Measurements from ENCODE around the gene RAP2A.

RAP2A gene

GRCh38 chr13:97493456-97493855, 59.5 kb downstream of the RAP2A start:
- Histone ChIP-seq H3K4me2 (no peak overlapping the region), H3K4me3 (IDR thresholded peaks at IDR 0.05; ENCODE audit: insufficient read depth, low read depth, low read length) (no peak overlapping the region), H3K27me3 (ENCODE audit: insufficient read depth, low read depth) (no peaks in the 10 kb centered on the region), H3K27ac (no peak overlapping the region), H3K9ac (no peak overlapping the region), H3K79me2 (ENCODE audit: insufficient read depth, low read depth) (no peaks in the 10 kb centered on the region), H3K36me3 (ENCODE audit: insufficient read depth) (no peaks in the 10 kb centered on the region), H4K20me1 (ENCODE audit: insufficient read depth) (no peaks in the 10 kb centered on the region), H2AFZ (ENCODE audit: low read depth) (no peak overlapping the region), H3K4me1 (ENCODE audit: low read depth, poor library complexity, severe bottlenecking) (no peaks in the 10 kb centered on the region)
- no peak for TF ChIP-seq CTCF (conservative IDR thresholded peaks at IDR 0.05; ENCODE audit: low read depth, low read length)

GRCh38 chr13:97495678-97496077, 61.7 kb downstream of the RAP2A start:
- Histone ChIP-seq H2AFZ (ENCODE audit: low read depth) (no peak overlapping the region), H3K27ac (no peak overlapping the region), H3K36me3 (ENCODE audit: insufficient read depth) (no peaks in the 10 kb centered on the region), H3K4me2 (no peak overlapping the region), H3K4me3 (IDR thresholded peaks at IDR 0.05; ENCODE audit: insufficient read depth, low read depth, low read length) (no peak overlapping the region), H3K79me2 (ENCODE audit: insufficient read depth, low read depth) (no peaks in the 10 kb centered on the region), H3K4me1 (ENCODE audit: low read depth, poor library complexity, severe bottlenecking) (no peaks in the 10 kb centered on the region), H3K27me3 (ENCODE audit: insufficient read depth, low read depth) (no peaks in the 10 kb centered on the region), H3K9ac (no peak overlapping the region), H4K20me1 (ENCODE audit: insufficient read depth) (no peaks in the 10 kb centered on the region)
- TF ChIP-seq CTCF (conservative IDR thresholded peaks at IDR 0.05; ENCODE audit: low read depth, low read length), result no peak

- Histone ChIP-seq H2AFZ (ENCODE audit: low read depth) (no peak overlapping the region), H3K36me3 (ENCODE audit: insufficient read depth) (no peaks in the 10 kb centered on the region), H4K20me1 (ENCODE audit: insufficient read depth) (no peaks in the 10 kb centered on the region), H3K9ac (no peak overlapping the region), H3K79me2 (ENCODE audit: insufficient read depth, low read depth) (no peaks in the 10 kb centered on the region), H3K27me3 (ENCODE audit: insufficient read depth, low read depth) (no peaks in the 10 kb centered on the region), H3K4me1 (ENCODE audit: low read depth, poor library complexity, severe bottlenecking) (no peaks in the 10 kb centered on the region), H3K4me3 (IDR thresholded peaks at IDR 0.05; ENCODE audit: insufficient read depth, low read depth, low read length) (no peak overlapping the region), H3K27ac (no peak overlapping the region), H3K4me2 (no peak overlapping the region)
- no peak for TF ChIP-seq CTCF (conservative IDR thresholded peaks at IDR 0.05; ENCODE audit: low read depth, low read length)
Observed at GRCh38 chr13:97496511-97496910, 62.5 kb downstream of the RAP2A start.

- H3K79me2 ChIP-seq (ENCODE audit: insufficient read depth, low read depth), result no peaks in the 10 kb centered on the region
- no peak overlapping the region for H2AFZ ChIP-seq (ENCODE audit: low read depth)
Observed at GRCh38 chr13:97497400-97497799, 63.4 kb downstream of the RAP2A start.

More at GRCh38 chr13:97497400-97497799, 63.4 kb downstream of the RAP2A start:
- H3K4me3 ChIP-seq (IDR thresholded peaks at IDR 0.05; ENCODE audit: insufficient read depth, low read depth, low read length), result no peak overlapping the region
- TF ChIP-seq CTCF (conservative IDR thresholded peaks at IDR 0.05; ENCODE audit: low read depth, low read length), result no peak
- no peaks in the 10 kb centered on the region for H4K20me1 ChIP-seq (ENCODE audit: insufficient read depth)
- no peaks in the 10 kb centered on the region for H3K36me3 ChIP-seq (ENCODE audit: insufficient read depth)
- H3K9ac ChIP-seq, result no peak overlapping the region
- no peak overlapping the region for H3K27ac ChIP-seq
- H3K27me3 ChIP-seq (ENCODE audit: insufficient read depth, low read depth), result no peaks in the 10 kb centered on the region
- no peaks in the 10 kb centered on the region for H3K4me1 ChIP-seq (ENCODE audit: low read depth, poor library complexity, severe bottlenecking)
- H3K4me2 ChIP-seq, result no peak overlapping the region

Data from KMS-11 (cell line).